ENCODE data around the gene LMNTD1.

LMNTD1 gene

GRCh38 chr12:25526778-25527177 lies 26.3 kb downstream of the LMNTD1 start:
- Histone ChIP-seq H2BK5ac (ENCODE audit: low read length) (no peak overlapping the region), H3K4me3 (ENCODE audit: low read length) (no peak overlapping the region), H3K9ac (ENCODE audit: low read length) (no peak overlapping the region), H2BK120ac (ENCODE audit: low read depth, low read length) (no peak overlapping the region), H3K79me1 (ENCODE audit: low read length) (no peaks in the 10 kb centered on the region), H3K4ac (ENCODE audit: low read depth, low read length) (no peak overlapping the region), H4K5ac (ENCODE audit: low read length) (no peak overlapping the region), H3K18ac (ENCODE audit: low read length) (no peak overlapping the region), H3K23ac (ENCODE audit: low read length) (no peak overlapping the region), H3K79me2 (ENCODE audit: control insufficient read depth, insufficient read depth, low read length) (no peaks in the 10 kb centered on the region), H3K27me3 (ENCODE audit: insufficient read depth, low read length, poor library complexity) (no peaks in the 10 kb centered on the region), H3K4me2 (ENCODE audit: low read length) (no peak overlapping the region), H3K36me3 (ENCODE audit: control insufficient read depth, insufficient read depth, low read length) (no peaks in the 10 kb centered on the region), H3K4me1 (ENCODE audit: control insufficient read depth, low read depth, low read length) (no peaks in the 10 kb centered on the region), H4K8ac (ENCODE audit: low read depth, low read length) (no peak overlapping the region), H2BK15ac (replicated peaks; ENCODE audit: low read depth) (no peak overlapping the region), H3K27ac (ENCODE audit: low read depth, low read length) (no peak overlapping the region), H3K56ac (ENCODE audit: low read length) (no peak overlapping the region), H2AK5ac (ENCODE audit: low read length) (no peak overlapping the region)
- WGBS (ENCODE audit: extremely low coverage, insufficient coverage, low lambda C conversion rate): no CpG with 5 or more reads among the region's 3 CpGs
- DNase-seq: no peak

GRCh38 chr12:25524366-25524765 lies 28.7 kb downstream of the LMNTD1 start:
- no peak overlapping the region for H3K4me2 ChIP-seq (ENCODE audit: low read length)
- H3K4me1 ChIP-seq (ENCODE audit: control insufficient read depth, low read depth, low read length): no peaks in the 10 kb centered on the region
- H3K9ac ChIP-seq (ENCODE audit: low read length): no peak overlapping the region
- no peaks in the 10 kb centered on the region for H3K27me3 ChIP-seq (ENCODE audit: insufficient read depth, low read length, poor library complexity)
- H3K56ac ChIP-seq (ENCODE audit: low read length): no peak overlapping the region
- no peak overlapping the region for H3K4me3 ChIP-seq (ENCODE audit: low read length)
- no peak overlapping the region for H4K8ac ChIP-seq (ENCODE audit: low read depth, low read length)
- DNase-seq: no peak
- H3K79me1 ChIP-seq (ENCODE audit: low read length): no peaks in the 10 kb centered on the region
- H2AK5ac ChIP-seq (ENCODE audit: low read length): no peak overlapping the region
- no peak overlapping the region for H4K5ac ChIP-seq (ENCODE audit: low read length)
- H2BK120ac ChIP-seq (ENCODE audit: low read depth, low read length): no peak overlapping the region
- no peak overlapping the region for H2BK15ac ChIP-seq (replicated peaks; ENCODE audit: low read depth)
- H3K18ac ChIP-seq (ENCODE audit: low read length): no peak overlapping the region
- H2BK5ac ChIP-seq (ENCODE audit: low read length): no peak overlapping the region
- H3K23ac ChIP-seq (ENCODE audit: low read length): no peak overlapping the region
- no peak overlapping the region for H3K4ac ChIP-seq (ENCODE audit: low read depth, low read length)
- H3K36me3 ChIP-seq (ENCODE audit: control insufficient read depth, insufficient read depth, low read length): no peaks in the 10 kb centered on the region
- no peak overlapping the region for H3K27ac ChIP-seq (ENCODE audit: low read depth, low read length)
- no peaks in the 10 kb centered on the region for H3K79me2 ChIP-seq (ENCODE audit: control insufficient read depth, insufficient read depth, low read length)

- no peak overlapping the region for H3K4ac ChIP-seq (ENCODE audit: low read depth, low read length)
- no peaks in the 10 kb centered on the region for H3K27me3 ChIP-seq (ENCODE audit: insufficient read depth, low read length, poor library complexity)
- no CpG with 5 or more reads among the region's 5 CpGs for WGBS (ENCODE audit: extremely low coverage, insufficient coverage, low lambda C conversion rate)
- H3K9ac ChIP-seq (ENCODE audit: low read length): no peak overlapping the region
- H2BK5ac ChIP-seq (ENCODE audit: low read length): no peak overlapping the region
- H3K23ac ChIP-seq (ENCODE audit: low read length): no peak overlapping the region
- DNase-seq: no peak
- H3K4me1 ChIP-seq (ENCODE audit: control insufficient read depth, low read depth, low read length): no peaks in the 10 kb centered on the region
- H3K4me2 ChIP-seq (ENCODE audit: low read length): no peak overlapping the region
- H2BK15ac ChIP-seq (replicated peaks; ENCODE audit: low read depth): no peak overlapping the region
- H3K18ac ChIP-seq (ENCODE audit: low read length): no peak overlapping the region
- H4K5ac ChIP-seq (ENCODE audit: low read length): no peak overlapping the region
- no peaks in the 10 kb centered on the region for H3K79me1 ChIP-seq (ENCODE audit: low read length)
- H3K56ac ChIP-seq (ENCODE audit: low read length): no peak overlapping the region
- H3K79me2 ChIP-seq (ENCODE audit: control insufficient read depth, insufficient read depth, low read length): no peaks in the 10 kb centered on the region
- H3K4me3 ChIP-seq (ENCODE audit: low read length): no peak overlapping the region
- no peak overlapping the region for H4K8ac ChIP-seq (ENCODE audit: low read depth, low read length)
- no peak overlapping the region for H2AK5ac ChIP-seq (ENCODE audit: low read length)
- H3K36me3 ChIP-seq (ENCODE audit: control insufficient read depth, insufficient read depth, low read length): no peaks in the 10 kb centered on the region
- no peak overlapping the region for H3K27ac ChIP-seq (ENCODE audit: low read depth, low read length)
- H2BK120ac ChIP-seq (ENCODE audit: low read depth, low read length): no peak overlapping the region
These were observed 31.3 kb downstream of the LMNTD1 start for GRCh38 chr12:25521625-25522256.

- Histone ChIP-seq H3K4me1 (ENCODE audit: control insufficient read depth, low read depth, low read length) (no peaks in the 10 kb centered on the region), H3K36me3 (ENCODE audit: control insufficient read depth, insufficient read depth, low read length) (no peaks in the 10 kb centered on the region), H4K5ac (ENCODE audit: low read length) (no peak overlapping the region), H3K23ac (ENCODE audit: low read length) (no peak overlapping the region), H2BK120ac (ENCODE audit: low read depth, low read length) (no peak overlapping the region), H3K27ac (ENCODE audit: low read depth, low read length) (no peak overlapping the region), H2BK5ac (ENCODE audit: low read length) (no peak overlapping the region), H3K79me2 (ENCODE audit: control insufficient read depth, insufficient read depth, low read length) (no peaks in the 10 kb centered on the region), H3K27me3 (ENCODE audit: insufficient read depth, low read length, poor library complexity) (no peaks in the 10 kb centered on the region), H3K18ac (ENCODE audit: low read length) (no peak overlapping the region), H3K4ac (ENCODE audit: low read depth, low read length) (no peak overlapping the region), H3K4me3 (ENCODE audit: low read length) (no peak overlapping the region), H3K9ac (ENCODE audit: low read length) (no peak overlapping the region), H3K79me1 (ENCODE audit: low read length) (no peaks in the 10 kb centered on the region), H3K4me2 (ENCODE audit: low read length) (no peak overlapping the region), H3K56ac (ENCODE audit: low read length) (no peak overlapping the region), H2BK15ac (replicated peaks; ENCODE audit: low read depth) (no peak overlapping the region), H2AK5ac (ENCODE audit: low read length) (no peak overlapping the region), H4K8ac (ENCODE audit: low read depth, low read length) (no peak overlapping the region)
- WGBS (ENCODE audit: extremely low coverage, insufficient coverage, low lambda C conversion rate): no CpG with 5 or more reads among the region's 5 CpGs
- no peak for DNase-seq
These were observed 34.6 kb downstream of the LMNTD1 start for GRCh38 chr12:25518512-25518911.

GRCh38 chr12:25504744-25505143 lies 48.3 kb downstream of the LMNTD1 start:
- H3K4ac ChIP-seq (ENCODE audit: low read depth, low read length): no peak overlapping the region
- H4K5ac ChIP-seq (ENCODE audit: low read length): no peak overlapping the region
- H3K4me2 ChIP-seq (ENCODE audit: low read length): no peak overlapping the region
- H2AK5ac ChIP-seq (ENCODE audit: low read length): no peak overlapping the region
- no CpG with 5 or more reads among the region's 1 CpG for WGBS (ENCODE audit: extremely low coverage, insufficient coverage, low lambda C conversion rate)
- no peak overlapping the region for H3K27ac ChIP-seq (ENCODE audit: low read depth, low read length)
- no peak overlapping the region for H2BK5ac ChIP-seq (ENCODE audit: low read length)
- no peak for DNase-seq
- no peak overlapping the region for H3K56ac ChIP-seq (ENCODE audit: low read length)
- no peaks in the 10 kb centered on the region for H3K4me1 ChIP-seq (ENCODE audit: control insufficient read depth, low read depth, low read length)
- no peak overlapping the region for H2BK120ac ChIP-seq (ENCODE audit: low read depth, low read length)
- H3K18ac ChIP-seq (ENCODE audit: low read length): no peak overlapping the region
- no peak overlapping the region for H4K8ac ChIP-seq (ENCODE audit: low read depth, low read length)
- H3K36me3 ChIP-seq (ENCODE audit: control insufficient read depth, insufficient read depth, low read length): no peaks in the 10 kb centered on the region
- H3K27me3 ChIP-seq (ENCODE audit: insufficient read depth, low read length, poor library complexity): no peaks in the 10 kb centered on the region
- H3K23ac ChIP-seq (ENCODE audit: low read length): no peak overlapping the region
- no peaks in the 10 kb centered on the region for H3K79me2 ChIP-seq (ENCODE audit: control insufficient read depth, insufficient read depth, low read length)
- no peak overlapping the region for H3K4me3 ChIP-seq (ENCODE audit: low read length)
- H3K9ac ChIP-seq (ENCODE audit: low read length): no peak overlapping the region
- H3K79me1 ChIP-seq (ENCODE audit: low read length): no peaks in the 10 kb centered on the region
- H2BK15ac ChIP-seq (replicated peaks; ENCODE audit: low read depth): no peak overlapping the region

- no peak overlapping the region for H3K23ac ChIP-seq (ENCODE audit: low read length)
- no peaks in the 10 kb centered on the region for H3K4me1 ChIP-seq (ENCODE audit: control insufficient read depth, low read depth, low read length)
- H2BK120ac ChIP-seq (ENCODE audit: low read depth, low read length): no peak overlapping the region
- H3K79me1 ChIP-seq (ENCODE audit: low read length): no peaks in the 10 kb centered on the region
- H4K8ac ChIP-seq (ENCODE audit: low read depth, low read length): no peak overlapping the region
- no peak overlapping the region for H3K4me2 ChIP-seq (ENCODE audit: low read length)
- H3K9ac ChIP-seq (ENCODE audit: low read length): no peak overlapping the region
- no peaks in the 10 kb centered on the region for H3K79me2 ChIP-seq (ENCODE audit: control insufficient read depth, insufficient read depth, low read length)
- no peak overlapping the region for H2AK5ac ChIP-seq (ENCODE audit: low read length)
- H3K36me3 ChIP-seq (ENCODE audit: control insufficient read depth, insufficient read depth, low read length): no peaks in the 10 kb centered on the region
- H3K27me3 ChIP-seq (ENCODE audit: insufficient read depth, low read length, poor library complexity): no peaks in the 10 kb centered on the region
- no peak overlapping the region for H3K56ac ChIP-seq (ENCODE audit: low read length)
- H3K4ac ChIP-seq (ENCODE audit: low read depth, low read length): no peak overlapping the region
- no peak overlapping the region for H4K5ac ChIP-seq (ENCODE audit: low read length)
- no peak for DNase-seq
- H2BK15ac ChIP-seq (replicated peaks; ENCODE audit: low read depth): no peak overlapping the region
- no peak overlapping the region for H3K18ac ChIP-seq (ENCODE audit: low read length)
- no peak overlapping the region for H3K4me3 ChIP-seq (ENCODE audit: low read length)
- H3K27ac ChIP-seq (ENCODE audit: low read depth, low read length): no peak overlapping the region
- no peak overlapping the region for H2BK5ac ChIP-seq (ENCODE audit: low read length)
These were observed 49.4 kb downstream of the LMNTD1 start for GRCh38 chr12:25503666-25504065.

All from mesendoderm (in vitro differentiated cells).